GM12873 (cell line): ENCODE results near the gene C16orf78.
A peak's percentile ranks its signal among the peaks of the same experiment; 100 is the strongest.

ENCODE experiments used
- TF ChIP-seq, protein P1 (sequence below): IDR thresholded peaks from 2 replicates; pipeline ENCODE4 v1.5.1; 2012; ENCODE audit warnings: low read depth, mild to moderate bottlenecking, moderate library complexity, low read length, control low read depth; ENCODE audit not compliant: insufficient read depth; ENCODE audit errors: missing control alignments

The C16orf78 gene

GRCh38 chr16:49377196-49377755 is 3.7 kb downstream of the C16orf78 start:
- TF ChIP-seq, protein P1, sequence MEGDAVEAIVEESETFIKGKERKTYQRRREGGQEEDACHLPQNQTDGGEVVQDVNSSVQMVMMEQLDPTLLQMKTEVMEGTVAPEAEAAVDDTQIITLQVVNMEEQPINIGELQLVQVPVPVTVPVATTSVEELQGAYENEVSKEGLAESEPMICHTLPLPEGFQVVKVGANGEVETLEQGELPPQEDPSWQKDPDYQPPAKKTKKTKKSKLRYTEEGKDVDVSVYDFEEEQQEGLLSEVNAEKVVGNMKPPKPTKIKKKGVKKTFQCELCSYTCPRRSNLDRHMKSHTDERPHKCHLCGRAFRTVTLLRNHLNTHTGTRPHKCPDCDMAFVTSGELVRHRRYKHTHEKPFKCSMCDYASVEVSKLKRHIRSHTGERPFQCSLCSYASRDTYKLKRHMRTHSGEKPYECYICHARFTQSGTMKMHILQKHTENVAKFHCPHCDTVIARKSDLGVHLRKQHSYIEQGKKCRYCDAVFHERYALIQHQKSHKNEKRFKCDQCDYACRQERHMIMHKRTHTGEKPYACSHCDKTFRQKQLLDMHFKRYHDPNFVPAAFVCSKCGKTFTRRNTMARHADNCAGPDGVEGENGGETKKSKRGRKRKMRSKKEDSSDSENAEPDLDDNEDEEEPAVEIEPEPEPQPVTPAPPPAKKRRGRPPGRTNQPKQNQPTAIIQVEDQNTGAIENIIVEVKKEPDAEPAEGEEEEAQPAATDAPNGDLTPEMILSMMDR, result no peak

- TF ChIP-seq, protein P1, result no peak
Measured at GRCh38 chr16:49378238-49378637, 4.6 kb downstream of the C16orf78 start.

DNA sequence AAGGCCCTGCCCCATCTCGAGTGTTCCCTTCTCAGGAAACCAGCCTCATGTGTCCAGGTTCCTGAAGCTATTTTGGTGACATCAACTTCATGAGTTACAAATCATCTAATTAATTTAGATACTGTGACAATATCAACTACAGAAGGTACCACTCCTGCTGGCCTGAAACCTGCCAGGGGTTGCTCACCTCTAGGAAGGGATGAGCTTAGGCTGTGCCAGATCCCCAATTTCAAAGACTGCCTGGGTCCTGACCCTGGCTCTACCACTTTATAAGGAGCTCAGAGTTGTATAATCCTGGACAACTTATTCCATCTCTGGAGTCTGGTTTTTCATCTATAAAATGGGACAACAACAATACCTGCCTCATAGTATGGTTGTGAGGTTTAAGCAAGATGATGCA is 5.2 kb downstream of the C16orf78 start:
- TF ChIP-seq, protein P1, result no peak

DNA sequence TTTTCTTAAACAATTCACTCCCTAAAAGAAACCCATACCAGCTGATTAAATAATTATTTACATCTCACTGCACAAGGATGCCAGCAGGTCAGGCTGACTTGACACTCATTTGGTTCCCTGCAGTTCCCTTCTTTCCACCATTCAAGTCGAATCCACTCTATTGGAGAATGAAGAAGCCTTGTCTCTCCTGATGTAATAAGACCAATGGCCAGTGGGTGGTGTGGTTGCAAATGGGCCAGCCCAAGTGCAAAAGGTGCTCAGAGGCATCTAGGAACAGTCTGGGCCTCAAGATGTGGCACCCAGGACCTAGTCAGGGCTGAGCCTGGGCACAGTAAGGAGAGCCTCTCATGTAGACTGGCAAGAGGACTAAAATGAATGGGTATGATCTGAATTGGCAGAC is 9.3 kb downstream of the C16orf78 start:
- TF ChIP-seq, protein P1, result peak; percentile 55

DNA sequence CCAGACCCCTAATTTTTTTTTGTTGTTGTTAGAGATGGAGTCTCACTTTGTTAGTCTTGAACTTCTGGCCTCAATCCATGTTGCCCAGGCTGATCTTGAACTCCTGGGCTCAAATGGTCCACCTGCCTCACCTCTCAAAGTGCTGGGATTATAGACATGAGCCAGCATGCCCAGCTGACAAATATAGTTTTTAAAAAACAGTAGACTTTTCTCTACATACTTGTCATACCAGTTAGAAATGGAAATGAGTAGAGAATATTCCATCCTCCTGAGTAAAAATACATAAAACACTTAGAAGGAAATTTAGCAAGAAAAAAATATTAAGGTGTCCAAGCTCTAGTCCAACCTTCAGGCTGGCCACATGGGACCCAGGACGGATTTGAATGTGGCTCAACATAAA is 21.4 kb downstream of the C16orf78 start:
- TF ChIP-seq, protein P1, result no peak

GRCh38 chr16:49396206-49396720 is 22.7 kb downstream of the C16orf78 start:
- TF ChIP-seq, protein P1, result no peak

DNA sequence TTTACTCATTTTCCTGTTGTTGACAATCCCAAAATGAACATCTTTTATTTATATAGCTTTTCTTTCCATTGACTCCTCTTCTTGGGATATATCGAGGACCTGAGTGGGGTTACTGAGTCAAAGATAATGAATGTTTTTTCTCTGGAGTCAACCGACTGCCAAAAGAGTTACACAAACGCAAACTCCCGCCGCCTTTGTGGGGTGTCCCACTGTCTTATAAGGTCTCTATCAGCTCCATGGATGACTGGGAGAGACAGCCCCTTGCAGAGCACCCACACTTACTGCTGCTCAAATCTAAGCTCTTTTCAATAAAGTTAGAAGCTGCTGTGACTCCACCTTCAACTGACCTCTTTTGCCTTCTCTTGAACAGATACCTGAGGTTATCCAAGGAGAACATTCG is 25.2 kb downstream of the C16orf78 start:
- TF ChIP-seq, protein P1, result no peak
